ENCODE results near the gene AGPAT2.

DNA sequence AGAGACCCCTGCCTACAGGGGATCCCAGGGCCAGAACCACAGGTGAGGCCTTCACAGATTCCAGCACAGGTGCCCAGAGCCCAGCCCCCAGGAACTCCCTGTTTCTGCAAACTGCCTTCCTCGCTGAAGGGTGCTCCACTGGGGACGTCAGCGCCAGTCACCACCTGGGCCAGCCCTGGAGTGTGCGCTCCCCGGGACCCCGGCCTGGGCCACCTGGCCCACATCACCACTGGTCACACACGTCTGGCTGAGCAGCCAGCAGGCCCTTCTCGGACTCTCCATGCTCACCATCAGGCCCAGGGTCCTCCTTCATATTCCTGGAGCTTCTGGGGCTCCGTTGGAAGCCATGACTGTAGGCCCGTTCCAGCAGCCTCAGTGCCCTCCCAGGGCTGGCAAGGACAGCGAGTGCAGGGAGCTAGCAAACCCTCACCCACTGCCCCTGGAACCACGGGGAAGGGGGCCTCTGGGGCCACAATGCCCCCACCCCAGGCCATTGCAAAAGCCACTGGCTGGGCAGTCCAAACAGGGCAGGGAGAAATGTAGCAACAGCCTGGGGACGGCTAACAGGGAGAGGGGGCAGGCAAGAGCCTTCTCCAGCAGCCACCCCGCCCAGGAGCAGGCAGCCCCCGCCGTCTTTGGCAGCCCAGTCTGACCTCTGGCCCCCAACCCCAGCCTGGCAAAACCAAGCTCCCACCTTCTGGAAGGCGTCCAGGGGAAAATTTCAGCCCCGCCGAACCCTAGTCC lies 1.3 kb downstream of the AGPAT2 start:
- TF ChIP-seq, protein P1, sequence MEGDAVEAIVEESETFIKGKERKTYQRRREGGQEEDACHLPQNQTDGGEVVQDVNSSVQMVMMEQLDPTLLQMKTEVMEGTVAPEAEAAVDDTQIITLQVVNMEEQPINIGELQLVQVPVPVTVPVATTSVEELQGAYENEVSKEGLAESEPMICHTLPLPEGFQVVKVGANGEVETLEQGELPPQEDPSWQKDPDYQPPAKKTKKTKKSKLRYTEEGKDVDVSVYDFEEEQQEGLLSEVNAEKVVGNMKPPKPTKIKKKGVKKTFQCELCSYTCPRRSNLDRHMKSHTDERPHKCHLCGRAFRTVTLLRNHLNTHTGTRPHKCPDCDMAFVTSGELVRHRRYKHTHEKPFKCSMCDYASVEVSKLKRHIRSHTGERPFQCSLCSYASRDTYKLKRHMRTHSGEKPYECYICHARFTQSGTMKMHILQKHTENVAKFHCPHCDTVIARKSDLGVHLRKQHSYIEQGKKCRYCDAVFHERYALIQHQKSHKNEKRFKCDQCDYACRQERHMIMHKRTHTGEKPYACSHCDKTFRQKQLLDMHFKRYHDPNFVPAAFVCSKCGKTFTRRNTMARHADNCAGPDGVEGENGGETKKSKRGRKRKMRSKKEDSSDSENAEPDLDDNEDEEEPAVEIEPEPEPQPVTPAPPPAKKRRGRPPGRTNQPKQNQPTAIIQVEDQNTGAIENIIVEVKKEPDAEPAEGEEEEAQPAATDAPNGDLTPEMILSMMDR (IDR thresholded peaks at IDR 0.05; ENCODE audit: borderline replicate concordance, extremely low read depth, low read length, poor library complexity, severe bottlenecking): no peak
- no peak for TF ChIP-seq EZH2 (IDR thresholded peaks at IDR 0.05; ENCODE audit: borderline replicate concordance, low read depth, low read length, severe bottlenecking)

Data from DND-41 (cell line).